Right ventricle myocardium inferior (tissue), 1 donor: ENCODE results near the gene CC2D2A. TPM values are rescaled to one million over a fixed set of nuclear protein-coding genes. Genes with fewer than 3 reads are reported as not detected.
A peak's percentile ranks its signal among the peaks of the same experiment; 100 is the strongest.

Experiments used
- ATAC-seq: fragments of 200-7000 bp; cut with Tn5 transposase; one replicate; pipeline ENCODE4 v1.9.1; 2020; ENCODE audit warnings: mild to moderate bottlenecking, moderate library complexity
- DNase-seq: peaks from one replicate; pipeline ENCODE4 v3.0.0; 2021; ENCODE audit errors: missing footprints
- intact Hi-C: fragments of 100-400 bp; cut with DNase I; formaldehyde crosslinking; loops from one replicate; pipeline ENCODE4 v1.11.0; 2022
- total RNA-seq: library from RNA; stranded (reverse); fragmentation: NEBNext Ultra II Directional; extraction: Animal tissue kit (Norgen Biotek cat#: 25700); gene quantifications from one replicate; pipeline ENCODE4 v1.2.1, GENCODE V29; 2021
- donor health status: DM: no; HTN: yes; CAD: no; lungs with severe emphysema.

The CC2D2A gene
- total RNA-seq, 1 donor from 2014 or later, result 8.6 TPM

DNA sequence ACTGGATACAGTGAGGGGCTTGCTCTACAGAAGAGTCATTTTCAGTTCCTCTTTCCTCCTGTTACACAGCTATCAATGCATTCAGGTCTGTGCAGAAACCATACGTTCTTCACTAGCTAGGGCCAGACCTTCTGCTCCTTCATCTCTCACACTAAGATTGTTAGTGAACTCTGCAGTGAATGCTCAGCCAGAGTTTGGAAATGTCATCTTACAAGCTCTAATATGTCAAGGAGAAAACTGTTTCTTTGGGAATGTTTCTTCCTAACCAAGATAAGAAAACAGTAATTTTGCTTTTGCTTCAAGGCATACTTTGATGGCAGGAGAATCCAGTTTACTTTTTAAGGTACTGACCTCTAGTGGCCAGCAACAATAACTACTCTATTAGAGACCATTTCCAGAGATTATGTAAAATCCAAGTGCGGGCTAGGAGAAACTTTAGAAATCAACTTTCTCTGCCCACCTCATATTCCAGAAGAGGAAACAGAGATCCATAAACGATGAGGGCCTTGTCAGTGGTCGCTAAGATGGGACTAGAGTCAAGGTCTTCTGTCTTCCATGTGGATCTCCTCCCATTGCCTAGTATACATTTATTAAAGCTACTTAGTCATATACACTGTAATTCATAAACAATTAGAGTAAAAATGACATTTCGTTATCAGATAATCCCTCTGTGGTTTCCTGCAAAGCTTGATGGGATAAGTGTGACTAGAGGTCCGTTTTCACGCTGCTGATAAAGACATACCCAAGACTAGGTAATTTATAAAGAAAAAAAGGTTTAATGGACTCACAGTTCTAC, 12.1 kb upstream of the CC2D2A start:
- no peak for DNase-seq
- peak; percentile 67 for ATAC-seq
- intact Hi-C loops, result loop anchor here (2.0 kb wide), 1 partner anchor 219 kb away; no protein-coding TSS in a partner anchor

DNA sequence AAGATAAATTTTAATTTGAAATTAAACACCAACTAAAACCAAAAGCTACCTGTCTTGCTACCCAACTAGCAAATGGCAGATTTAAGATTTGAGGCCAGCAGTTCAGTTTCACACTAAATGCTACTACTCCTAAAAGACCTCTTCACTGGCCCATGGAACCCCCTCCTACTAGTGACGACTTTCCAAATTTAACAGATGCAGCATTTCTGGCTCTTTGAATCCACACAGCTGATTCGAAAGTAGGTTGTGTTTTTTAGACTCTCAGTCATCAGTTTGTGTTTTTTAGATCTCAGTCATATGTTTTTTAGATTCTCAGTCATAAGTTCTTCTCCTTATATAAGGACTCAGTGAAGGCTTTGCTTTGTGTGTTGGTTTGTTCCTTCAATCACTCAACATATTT, 11.1 kb upstream of the CC2D2A start:
- DNase-seq (no peak), ATAC-seq (no peak)
- intact Hi-C loops, result no loop called here

DNA sequence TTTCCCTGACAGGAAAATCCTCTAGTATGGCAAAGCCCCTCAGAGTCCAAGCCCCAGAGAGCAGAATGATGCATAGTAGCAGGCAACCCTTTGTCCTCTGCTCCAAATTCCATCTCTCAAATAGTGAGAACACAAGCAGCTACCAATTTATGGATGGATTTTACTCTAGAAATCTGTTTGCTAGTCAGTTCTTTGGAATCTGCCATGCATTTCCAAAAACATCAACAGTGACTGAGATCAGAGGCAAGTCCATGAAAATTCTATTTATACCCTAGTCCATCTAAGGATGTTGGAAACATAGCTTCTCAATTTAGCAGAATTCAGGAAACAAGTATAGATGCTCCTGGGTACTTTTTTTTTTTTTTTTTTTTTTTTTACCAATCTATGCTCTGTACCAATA, 10.0 kb upstream of the CC2D2A start:
- no peak for DNase-seq
- intact Hi-C loops, result no loop called here
- ATAC-seq, result no peak

DNA sequence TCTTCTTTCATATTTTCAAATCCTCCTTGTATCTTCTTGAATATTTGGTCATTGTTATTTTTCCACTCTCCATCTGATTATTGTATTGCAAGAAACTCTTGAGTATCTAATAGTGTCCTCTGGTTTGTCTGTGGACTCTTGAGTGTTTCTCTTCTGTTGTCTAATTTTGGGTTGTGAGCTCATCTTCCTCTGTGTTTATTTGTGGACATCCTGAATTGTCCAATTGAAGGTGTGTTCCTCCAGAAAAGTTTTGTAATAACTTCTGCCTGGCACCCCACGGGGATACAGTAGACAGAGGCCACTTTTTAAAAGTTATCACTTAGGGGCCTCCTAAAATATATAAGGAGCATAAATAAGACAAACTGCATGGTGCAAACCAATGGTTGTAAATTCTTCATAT, 3.1 kb upstream of the CC2D2A start:
- intact Hi-C loops, result no loop called here
- ATAC-seq (no peak), DNase-seq (no peak)

DNA sequence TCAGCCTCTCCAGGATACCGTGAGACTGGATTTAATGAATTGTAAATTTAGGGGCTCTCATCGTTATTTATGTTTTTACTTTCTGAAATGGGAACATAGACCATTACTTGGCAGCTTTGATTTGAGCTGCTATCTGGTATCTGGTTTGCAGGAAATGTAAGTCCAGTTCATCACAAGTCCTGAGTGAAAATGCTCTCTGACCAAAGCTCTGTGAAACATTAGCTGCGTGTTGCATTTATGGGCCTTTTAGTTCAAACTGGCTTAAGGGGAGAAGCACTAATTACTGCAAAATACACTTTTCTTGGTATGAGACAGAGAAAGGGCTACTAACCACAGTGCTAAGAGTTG, 420 bp downstream of the CC2D2A start:
- DNase-seq (no peak), ATAC-seq (no peak)
- intact Hi-C loops, result no loop called here

DNA sequence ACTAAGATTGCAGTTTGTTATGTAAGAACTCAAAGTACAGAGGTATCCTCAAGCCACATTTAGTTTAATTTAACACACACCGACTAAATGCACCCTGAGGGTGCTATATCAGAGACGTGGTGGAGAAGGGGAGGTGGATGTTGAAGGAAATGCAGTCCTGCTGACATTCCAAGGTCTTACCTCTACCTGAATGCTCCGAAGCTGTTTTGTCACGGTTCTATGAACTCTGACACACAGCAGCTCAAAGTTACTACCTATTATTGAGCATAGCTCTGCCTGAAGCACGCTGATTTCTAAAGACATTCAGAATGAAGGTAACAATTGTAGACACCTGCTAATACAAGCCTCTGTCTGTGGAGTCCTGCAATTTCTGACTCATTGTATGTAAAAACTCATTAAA, 6.7 kb downstream of the CC2D2A start:
- intact Hi-C loops, result loop anchor here (5.0 kb wide), 1 partner anchor 481 kb away; no protein-coding TSS in a partner anchor

DNA sequence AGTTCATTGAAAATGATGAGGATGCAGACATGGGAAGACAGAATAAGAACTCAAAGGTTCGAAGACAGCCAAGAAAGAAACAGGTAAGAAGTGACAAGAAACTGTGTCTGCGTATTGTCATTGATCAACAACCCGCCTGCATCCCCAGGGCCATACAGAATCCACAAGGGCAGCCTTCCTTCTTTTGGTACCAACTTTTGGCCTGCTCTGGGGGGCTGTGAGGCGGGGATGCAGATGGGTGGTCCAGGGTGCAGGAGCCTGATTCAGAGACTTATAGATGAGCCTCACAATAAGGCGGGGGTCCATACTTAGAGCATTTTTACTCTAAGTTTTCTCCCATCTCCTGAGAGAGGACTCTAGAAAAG, 9.0 kb downstream of the CC2D2A start:
- ATAC-seq (no peak), DNase-seq (no peak)
- intact Hi-C loops, result loop anchor here (2.0 to 5.0 kb wide), 2 partner anchors 172 to 479 kb away; no protein-coding TSS in a partner anchor

More for the DNA sequence above, 6.7 kb downstream of the CC2D2A start:
- ATAC-seq (no peak), DNase-seq (no peak)

DNA sequence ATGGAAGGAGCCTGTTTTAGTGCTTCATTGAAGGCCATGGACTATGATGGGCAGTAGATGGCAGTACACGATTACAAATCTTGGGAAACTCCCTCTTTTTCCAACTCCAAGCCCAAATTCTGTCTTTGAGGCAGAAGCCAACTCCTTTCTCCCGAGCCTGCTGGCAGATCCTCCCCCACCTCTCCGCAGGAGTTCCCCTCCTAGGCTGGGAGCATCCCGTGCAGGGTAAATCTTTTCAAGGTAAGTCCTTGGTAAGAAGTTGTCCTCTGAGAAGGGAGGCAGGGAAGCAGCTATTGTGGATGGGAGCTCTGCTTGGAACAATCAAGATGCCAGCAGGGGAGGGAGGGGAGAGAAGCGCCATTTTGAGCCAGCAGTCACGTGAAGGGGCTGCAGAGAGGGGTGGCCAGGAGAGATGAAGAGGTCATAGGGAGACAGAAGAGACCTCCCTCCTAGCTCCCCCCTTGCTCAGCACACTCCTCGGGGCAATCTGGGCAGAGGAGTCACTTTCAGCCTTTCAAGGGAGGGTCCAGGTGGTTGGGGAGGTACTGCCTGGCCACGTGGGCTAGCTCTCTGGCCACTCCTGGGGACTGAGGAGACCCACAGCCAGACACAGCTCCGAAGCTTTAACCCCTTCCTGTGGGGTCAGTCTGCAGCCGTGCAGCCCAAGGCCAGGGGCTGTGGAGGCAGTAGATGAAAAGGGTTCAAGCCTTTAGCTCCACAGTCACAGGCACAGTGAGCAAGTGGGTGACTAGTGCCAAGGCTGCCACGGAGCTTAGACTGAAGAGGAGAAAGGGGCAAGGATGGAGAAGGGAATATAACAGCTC, 9.6 kb downstream of the CC2D2A start:
- intact Hi-C loops, result loop anchor here (2.0 to 5.0 kb wide), 2 partner anchors 172 to 478 kb away; no protein-coding TSS in a partner anchor
- DNase-seq (no peak), ATAC-seq (peak; percentile 82)

DNA sequence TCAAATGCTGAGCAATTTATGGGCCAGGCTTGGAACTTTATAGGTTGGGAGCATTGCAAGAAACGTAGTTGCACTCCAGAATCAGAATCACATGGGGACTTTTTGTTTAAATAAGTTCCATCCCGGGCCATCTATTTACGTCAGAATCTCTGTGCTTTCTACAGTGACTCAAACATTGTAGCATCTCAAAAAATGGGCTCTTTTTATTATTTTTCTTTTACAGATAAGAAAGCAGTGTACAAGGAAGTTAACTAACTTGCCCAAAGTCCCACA, 10.2 kb downstream of the CC2D2A start:
- DNase-seq (no peak), ATAC-seq (peak; percentile 45)
- intact Hi-C loops, result loop anchor here (2.0 to 5.0 kb wide), 3 partner anchors 171 to 522 kb away; no protein-coding TSS in a partner anchor

DNA sequence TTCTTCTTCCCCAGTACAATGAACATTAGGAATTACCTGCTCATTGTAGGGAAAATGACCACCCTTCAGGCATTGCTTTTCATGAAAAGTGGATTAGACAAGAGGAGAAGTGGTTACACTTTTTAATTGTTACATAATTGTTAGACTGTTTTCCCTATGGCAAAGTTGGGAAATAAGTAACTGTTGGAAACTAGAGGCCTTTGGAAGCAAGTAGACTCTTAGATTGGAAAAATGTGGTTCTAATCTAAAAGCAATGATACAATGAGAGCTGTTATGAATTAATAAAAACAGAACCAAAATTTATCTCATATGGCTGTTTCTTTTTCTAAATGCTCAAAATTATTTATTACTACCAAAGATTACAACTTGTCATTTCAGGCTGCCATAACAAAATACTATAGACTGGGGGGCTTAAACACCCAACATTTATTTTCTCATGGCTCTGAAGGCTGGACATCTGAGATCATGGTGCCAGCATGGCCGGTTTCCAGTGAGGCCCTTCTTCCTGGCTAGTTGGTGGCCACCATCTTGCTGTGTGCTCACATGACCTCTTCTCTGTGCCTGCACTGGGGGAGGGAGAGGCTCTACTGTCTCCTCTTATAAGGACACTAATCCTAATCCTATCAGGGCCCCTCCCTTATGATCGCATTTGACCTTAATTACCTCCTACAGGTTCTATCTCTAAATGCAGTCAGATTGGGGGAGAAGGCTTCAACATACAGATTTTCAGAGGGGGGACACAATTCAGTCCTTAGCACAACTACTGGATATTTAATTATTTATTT, 12.5 kb downstream of the CC2D2A start:
- no peak for DNase-seq

DNA sequence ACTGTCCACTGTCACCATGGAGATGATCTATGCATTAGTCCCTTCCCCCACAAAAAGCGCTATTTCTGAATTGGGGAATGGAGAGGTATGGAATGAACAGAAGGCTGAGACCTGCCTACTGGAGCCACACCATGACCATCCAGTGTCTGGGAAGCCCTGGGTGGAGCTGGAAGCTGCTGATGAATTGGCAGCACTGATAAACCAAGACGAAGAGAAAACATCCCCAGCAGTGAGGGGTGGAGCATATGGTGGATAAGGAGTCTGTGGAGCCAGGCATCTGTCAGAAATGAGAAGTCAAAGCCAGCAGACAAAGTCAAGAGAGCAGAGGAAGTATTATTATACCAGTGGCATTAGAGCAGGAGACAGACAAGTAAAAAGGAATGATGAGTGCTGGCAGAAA, 13.2 kb downstream of the CC2D2A start:
- intact Hi-C loops, result loop anchor here (5.0 kb wide), 1 partner anchor 519 kb away; no protein-coding TSS in a partner anchor
- no peak for ATAC-seq
- no peak for DNase-seq

More for the DNA sequence above, 12.5 kb downstream of the CC2D2A start:
- no peak for ATAC-seq
- intact Hi-C loops, result loop anchor here (5.0 kb wide), 1 partner anchor 520 kb away; no protein-coding TSS in a partner anchor

DNA sequence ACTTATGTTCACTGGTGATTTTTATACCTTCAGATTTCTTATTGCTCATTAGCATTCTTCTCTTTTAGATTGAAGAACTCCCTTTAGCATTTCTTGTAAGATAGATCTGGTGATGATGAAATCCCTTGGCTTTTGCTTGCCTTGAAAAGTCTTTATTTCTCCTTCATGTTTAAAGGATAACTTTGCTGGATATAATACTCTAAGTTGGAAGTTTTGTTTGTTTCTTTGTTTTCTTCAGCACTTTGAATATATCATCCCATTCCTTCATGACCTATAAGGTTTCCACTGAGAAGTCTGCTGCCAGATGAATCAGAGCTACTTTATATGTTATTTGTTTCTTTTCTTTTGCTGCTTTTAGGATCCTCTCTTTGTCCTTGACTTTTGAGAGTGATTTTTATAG, 18.5 kb downstream of the CC2D2A start:
- DNase-seq (no peak), ATAC-seq (no peak)
- intact Hi-C loops, result no loop called here

DNA sequence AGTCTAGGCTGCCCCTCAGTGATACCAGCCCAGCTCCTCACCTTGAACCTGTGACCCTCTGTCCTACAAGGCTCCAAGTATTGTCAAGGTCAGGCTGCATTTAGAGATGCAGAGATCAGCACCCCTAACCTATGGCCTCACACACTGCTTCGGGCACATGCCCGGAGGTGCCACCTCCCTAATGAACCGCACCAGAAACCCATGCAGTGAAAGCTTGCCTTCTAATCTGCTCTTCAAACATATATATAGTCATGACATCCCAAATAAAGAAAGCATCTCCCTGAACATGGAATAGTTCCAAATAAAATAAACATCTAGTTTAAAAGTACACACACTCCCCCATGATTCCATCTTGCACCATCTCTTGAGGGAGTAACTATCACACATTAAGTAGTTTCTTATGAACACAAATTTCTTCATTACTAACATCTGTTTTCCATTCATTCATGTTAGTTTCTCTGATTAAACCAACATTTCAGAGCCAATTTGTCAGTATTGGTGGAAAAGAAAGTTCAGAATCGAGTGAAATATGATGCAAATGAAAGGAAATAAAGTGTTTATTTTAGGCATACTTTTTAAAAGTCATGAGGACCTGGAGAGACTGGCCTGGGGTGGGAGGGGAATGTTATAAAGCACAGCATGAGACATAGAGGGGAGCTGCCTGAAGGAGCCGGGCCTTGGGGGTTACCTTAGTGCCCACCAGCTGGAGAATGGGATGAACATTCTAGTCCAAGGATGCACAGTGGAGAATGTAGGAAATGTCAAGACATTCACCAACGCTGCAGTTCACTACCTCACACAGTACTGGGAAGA, 19.2 kb downstream of the CC2D2A start:
- intact Hi-C loops, result no loop called here
- ATAC-seq (peak; percentile 80), DNase-seq (no peak)

DNA sequence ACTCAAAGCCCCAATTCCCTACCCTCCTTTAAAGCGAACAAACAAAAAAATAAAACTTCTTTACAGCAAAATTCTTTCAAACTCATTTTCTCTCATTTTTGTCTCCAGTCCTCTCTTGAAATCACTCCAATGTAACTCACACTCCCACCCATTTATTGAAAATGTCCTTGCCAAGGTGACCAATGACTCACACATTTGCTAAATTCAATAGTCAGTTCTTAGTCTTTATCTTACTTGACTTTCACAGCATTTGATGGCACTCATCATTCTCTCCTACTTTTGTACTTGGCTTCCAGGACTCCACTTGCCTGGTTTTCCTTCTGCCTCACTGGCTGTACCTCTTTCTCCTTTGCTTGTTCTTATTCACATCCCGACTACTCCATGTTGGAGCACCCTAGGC, 19.9 kb downstream of the CC2D2A start:
- no peak for DNase-seq
- intact Hi-C loops, result no loop called here
- ATAC-seq, result peak; percentile 35

DNA sequence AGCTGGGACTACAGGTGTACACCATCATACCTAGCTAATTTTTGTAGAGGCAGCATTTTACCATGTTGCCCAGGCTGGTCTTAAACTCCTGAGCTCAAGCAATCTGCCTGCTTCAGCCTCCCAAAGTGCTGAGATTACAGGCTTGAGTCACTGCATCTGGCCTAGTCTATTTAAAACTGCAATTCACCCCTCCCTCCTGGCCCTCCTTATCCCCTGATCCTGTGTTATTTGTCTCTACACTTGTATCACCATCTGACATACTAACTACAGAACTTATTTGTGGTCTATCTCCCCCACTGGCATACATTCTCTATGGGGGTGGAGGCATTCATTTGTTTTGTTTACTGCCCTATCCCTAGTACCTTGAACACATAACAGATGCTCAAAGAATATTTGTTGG, 23.7 kb downstream of the CC2D2A start:
- ATAC-seq, result peak; percentile 21
- intact Hi-C loops, result no loop called here
- no peak for DNase-seq

DNA sequence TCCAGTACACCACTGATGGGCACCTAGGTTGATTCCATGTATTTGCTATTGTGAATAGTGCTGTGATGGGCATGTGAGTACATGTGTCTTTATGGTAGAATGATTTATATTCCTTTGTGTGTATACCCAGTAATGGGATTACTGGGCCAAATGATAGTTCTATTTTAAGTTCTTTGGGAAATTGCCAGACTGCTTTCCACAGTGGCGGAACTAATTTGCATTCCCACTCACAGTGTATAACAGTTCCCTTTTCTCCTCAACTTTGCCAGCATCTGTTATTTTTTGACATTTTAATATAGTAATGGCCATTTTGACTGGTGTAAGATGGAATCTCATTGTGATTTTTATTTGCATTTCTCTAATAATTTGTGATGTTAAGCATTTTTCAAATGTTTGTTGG, 25.9 kb downstream of the CC2D2A start:
- intact Hi-C loops, result no loop called here
- ATAC-seq, result peak; percentile 46

DNA sequence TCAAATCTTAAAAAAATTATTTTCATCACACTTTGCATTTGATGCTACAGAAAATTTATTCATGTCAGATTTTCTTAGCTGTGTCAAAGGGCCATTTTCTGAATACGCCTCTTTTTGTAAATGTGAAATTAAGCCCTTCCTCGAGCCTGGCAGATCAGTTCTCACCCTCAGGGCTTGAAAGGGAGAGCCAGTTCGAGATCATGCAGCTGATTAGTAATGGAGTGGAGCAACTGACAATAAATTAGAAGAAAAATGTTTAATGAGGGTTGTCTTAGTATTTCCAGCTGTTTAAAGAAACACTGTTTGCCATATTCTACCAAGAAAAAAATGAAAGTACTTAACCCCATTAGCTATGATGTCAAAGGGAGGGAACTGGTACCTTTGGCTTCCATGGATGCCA, 28.7 kb downstream of the CC2D2A start:
- intact Hi-C loops, result no loop called here
- ATAC-seq, result no peak
- DNase-seq, result no peak

More for the DNA sequence above, 25.9 kb downstream of the CC2D2A start:
- no peak for DNase-seq

DNA sequence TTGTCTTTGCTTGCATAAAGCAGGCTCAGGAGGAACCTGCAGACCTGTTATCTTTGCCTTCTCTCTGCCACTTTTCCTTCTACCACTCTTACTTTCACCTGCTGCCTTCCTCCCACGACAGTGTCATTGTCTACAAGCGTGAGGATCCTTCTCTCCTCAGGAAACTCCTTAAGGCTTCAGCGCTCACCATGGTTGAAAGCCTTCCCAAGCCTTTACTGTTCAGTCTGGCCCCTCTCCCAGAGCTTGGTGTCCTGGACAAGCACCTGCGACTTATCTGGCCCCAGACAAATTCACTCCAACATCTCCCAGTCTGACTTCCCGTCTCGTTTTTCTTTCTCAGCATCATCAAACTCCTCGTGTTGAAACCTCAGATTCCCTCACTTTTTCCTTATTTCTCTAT, 31.0 kb downstream of the CC2D2A start:
- ATAC-seq, result no peak
- intact Hi-C loops, result no loop called here
- DNase-seq, result no peak
